Daoy (cell line): Measurements from ENCODE around the gene POLR1G. TPM values are rescaled to one million over a fixed set of nuclear protein-coding genes. Genes with fewer than 3 reads are reported as not detected.
"Not testable (repeated sequence)": the region's sequence is repeated elsewhere in the genome, so short reads cannot be mapped to it uniquely, and the experiment has no call there.

Experiments used
- DNase-seq: peaks from one replicate; pipeline ENCODE4 v3.0.0-alpha.2; 2015; ENCODE audit warnings: low read depth
- total RNA-seq: library from RNA; depleted of rRNA; stranded (reverse); fragments of >200 nt; shearing (Covaris generic); gene quantifications from 2 replicates; pipeline ENCODE4 v1.2.3, GENCODE V29; 2014

POLR1G gene
- total RNA-seq, 1 experiment from 2014 or later, result 24.7 TPM

DNA sequence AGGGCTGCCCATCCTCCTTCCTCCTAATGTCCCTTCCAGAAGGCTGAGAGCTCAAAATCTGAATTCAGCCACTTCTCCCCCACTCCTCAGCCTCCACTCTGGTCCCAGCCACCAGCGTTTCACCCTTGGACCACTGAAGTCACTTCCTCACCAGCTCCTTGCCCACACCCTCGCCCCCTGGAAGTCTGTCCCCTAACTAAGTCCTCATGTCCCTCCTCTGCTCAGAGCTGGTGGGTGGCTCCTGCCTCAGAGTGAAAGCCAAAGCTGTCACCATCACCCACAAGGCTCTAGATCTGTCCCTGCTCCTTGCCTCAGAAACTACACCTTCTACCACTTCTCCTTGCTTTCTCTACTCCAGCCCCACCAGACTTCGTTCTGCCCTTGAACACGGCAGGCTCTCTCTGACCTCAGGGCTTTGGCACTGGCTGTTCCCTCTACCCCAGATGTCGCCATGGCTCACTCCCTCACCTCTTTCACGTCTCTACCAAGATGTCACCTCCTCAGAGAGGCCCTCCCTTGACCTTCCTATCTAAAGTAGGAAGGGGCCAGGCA, 15.6 kb downstream of the POLR1G start:
- DNase-seq, result no peak

DNA sequence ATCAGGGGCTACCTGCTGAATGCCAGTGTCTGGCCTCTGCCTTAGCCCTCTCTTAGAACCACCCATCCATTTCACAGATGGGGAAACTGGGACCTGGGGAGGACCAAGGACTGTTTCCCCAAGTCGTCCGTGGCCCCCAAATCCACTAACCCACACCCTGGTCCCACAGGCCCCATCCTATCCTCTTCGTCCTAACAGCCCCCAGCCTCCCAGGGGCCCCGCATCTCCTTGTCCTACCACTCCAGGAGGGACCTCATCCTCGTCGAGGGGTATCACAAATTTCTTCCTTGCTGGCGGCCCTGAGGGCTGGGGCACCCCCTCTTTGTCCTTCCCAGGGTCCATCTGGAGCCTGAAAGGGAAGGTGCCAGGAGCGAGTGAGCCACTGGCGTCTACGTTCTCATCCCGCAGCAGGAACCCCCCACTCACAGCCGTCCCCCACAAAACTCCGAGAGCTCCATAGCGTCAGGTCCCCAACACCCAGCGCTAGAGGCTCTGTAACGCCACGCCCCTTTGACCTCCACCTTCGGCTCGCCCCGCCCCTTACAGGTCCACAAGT, 16.7 kb downstream of the POLR1G start:
- DNase-seq, result no peak

DNA sequence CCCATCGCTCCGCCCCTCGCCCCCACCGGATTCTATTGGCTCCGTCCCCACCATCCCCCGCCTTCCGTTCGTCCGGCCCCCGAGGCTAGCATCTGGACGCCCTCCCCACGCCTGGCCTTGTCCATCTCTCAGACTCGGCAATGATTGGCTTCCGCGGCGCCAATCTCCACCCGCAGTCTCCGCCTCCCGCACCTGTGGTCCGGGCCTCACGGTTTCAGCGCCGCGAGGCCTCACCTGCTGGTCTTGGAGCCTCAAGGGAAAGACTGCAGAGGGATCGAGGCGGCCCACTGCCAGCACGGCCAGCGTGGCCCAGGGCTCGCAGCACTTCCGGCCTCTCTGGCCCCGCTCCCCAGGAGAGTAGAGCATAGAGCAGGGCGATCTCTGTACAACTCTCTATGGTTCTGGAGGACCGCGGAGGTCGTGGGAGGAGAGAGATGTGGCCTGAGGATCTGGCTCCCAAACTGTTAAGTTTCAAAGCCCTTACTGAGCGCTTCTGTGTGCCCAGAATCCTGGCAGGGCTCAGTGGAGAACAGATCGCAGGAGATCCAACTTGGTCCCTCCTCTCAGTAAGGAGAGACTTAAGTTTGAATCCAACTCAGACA, 17.2 kb downstream of the POLR1G start, which contains the start of gene ERCC1:
Gene ERCC1, minus strand, starts transcription at position 329 of the 602 bp plus-strand sequence. CDS start 543 bp downstream, outside the sequence.
- peak; percentile 99 for DNase-seq

DNA sequence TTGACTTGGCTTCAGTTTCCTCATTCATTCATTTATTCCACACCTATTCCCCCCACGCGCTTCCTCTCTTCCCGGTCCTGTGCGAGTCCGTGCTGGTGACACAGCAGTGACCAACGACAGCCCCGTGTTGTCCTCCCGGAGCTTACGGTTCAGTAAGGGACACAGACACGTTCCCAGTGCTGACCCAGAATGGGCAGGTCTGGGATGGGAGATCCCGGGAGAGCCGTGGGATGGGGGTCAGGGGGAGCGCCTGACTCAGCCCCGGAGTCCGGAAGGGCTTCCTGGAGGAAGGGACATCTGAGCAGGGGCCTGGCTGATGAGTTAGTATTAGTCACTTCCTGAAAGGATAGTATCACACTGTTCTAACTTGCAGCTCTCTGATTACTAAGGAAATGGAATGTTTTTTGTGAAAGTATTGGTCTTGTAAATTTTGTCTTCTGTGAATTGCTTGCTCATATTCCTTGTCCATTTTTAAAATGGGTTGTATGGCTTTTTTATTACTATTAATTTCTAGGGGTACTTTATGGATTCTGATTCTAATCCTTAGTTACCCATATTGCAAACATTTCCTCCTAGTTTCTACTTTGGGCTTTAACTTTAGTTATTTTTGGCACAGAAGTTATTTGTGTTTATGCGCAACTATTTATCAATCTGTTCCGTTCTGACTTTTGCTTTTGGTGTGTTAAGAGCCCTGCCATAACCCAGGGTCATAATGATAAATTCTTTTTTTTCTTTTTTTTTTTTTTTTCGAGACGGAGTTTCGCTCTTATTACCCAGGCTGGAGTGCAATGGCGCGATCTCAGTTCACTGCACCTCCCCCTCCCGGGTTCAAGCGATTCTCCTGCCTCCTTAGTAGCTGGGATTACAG, 18.0 kb downstream of the POLR1G start:
- peak; percentile 98 for DNase-seq

GRCh38 chr19:45428384-45429231, 22.2 kb downstream of the POLR1G start:
- peak; percentile 53 for DNase-seq

DNA sequence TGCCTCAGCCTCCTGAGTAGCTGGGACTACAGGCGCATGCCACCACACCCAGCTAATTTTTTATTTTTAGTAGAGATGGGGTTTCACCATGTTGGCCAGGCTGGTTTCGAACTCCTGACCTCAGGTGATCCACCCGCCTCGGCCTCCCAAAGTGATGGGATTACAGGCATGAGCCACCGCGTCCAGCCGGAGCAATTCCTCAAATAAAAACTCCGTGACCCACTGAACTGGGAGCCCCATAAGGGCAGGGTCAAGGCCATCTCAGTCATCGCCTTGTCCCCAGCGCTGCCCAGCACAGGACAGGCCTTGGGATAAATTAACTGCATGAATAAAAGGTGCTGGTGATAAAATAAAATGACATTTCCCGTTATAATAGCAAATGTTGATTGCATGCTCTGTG, 23.5 kb downstream of the POLR1G start:
- not testable (repeated sequence) for DNase-seq

DNA sequence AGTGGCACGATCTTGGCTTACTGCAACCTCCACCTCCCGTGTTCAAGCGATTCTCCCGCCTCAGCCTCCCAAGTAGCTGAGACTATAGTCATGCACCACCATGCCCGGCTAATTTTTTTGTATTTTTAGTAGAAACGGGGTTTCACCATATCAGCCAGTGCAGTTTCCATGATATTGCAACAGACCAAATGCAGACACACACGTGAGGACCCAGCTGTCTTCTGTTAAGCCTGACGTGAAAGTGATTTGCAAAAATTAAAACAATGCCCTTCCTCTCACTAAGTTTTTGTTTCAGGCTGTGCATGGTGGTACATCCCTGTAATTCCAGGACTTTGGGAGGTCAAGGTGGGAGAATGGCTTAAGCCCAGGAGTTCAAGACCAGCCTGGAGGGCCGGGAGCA, 24.6 kb downstream of the POLR1G start:
- DNase-seq, result not testable (repeated sequence)

- DNase-seq, result not testable (repeated sequence)
These were observed 26.1 kb downstream of the POLR1G start for GRCh38 chr19:45432543-45432942.

- no peak for DNase-seq
These were observed 30.9 kb downstream of the POLR1G start for GRCh38 chr19:45437328-45437727.

DNA sequence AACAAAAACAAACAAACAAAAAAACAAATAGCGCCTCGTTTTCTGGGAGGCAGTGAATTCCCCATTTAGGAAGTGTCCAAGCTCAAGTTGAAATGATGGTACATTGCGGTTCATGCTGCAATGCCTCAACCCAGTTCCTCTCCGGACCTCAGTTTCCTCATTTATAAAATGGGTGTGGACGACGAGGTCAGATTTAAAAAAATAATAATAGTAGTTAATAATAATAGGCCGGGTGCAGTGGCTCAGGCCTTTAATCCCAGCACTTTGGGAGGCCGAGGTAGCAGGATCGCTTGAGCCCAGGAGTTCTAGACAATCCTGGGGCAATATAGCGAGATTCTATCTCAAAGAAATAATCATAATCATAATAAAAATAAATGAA, 32.7 kb downstream of the POLR1G start:
- no peak for DNase-seq

DNA sequence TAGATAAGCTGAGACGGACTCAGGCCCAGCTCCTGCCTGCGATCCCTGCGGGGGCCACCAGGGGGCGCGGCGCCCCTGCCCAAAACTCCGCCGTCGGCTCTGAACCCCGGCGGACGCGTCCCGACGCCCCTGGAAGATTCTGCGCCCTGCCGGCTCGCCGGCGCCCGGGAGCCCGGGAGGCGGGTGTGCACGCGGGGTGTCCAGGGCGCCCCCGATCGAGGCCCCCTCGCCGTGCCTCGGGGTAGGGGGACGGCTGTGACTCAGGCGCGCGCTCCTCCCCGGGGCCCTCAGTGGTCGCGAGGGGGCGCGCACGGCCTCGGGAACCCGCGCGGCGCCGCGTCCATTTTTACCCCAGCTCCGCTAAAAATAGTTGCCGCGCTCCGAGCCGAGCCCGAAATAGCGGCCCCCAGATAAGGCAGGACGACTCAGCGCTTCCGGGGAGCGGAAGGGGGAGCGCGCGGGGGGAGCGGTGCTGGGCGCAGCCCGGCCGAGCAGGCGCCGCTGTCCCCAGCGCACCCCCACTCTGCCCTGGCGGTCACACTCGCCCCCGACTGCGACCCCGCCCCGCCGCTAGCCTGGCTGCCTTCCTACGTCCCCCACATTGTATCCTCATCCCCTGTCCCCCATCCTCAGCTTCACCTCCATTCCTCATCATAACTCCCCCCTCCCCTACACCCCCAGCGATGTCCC, 33.3 kb downstream of the POLR1G start:
- DNase-seq, result peak; percentile 84

DNA sequence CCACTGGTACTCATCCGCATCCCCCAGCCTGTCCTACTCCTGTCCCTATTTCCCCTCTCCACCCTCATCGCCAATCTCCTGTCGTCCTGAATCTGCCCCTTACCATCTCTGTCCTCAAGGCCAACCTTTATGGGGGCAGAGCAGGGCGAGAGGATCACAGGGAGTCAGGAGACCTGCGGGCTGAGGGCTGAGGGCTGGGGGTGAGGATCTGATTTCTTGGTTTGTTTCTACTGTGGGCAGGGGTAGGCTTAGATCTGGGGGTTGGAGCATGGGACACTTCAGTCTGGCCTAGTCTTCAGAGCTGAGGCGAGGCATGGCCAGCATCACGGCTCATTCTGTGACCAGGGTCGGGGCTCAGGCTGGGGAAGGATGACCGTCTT, 33.8 kb downstream of the POLR1G start:
- no peak for DNase-seq

DNA sequence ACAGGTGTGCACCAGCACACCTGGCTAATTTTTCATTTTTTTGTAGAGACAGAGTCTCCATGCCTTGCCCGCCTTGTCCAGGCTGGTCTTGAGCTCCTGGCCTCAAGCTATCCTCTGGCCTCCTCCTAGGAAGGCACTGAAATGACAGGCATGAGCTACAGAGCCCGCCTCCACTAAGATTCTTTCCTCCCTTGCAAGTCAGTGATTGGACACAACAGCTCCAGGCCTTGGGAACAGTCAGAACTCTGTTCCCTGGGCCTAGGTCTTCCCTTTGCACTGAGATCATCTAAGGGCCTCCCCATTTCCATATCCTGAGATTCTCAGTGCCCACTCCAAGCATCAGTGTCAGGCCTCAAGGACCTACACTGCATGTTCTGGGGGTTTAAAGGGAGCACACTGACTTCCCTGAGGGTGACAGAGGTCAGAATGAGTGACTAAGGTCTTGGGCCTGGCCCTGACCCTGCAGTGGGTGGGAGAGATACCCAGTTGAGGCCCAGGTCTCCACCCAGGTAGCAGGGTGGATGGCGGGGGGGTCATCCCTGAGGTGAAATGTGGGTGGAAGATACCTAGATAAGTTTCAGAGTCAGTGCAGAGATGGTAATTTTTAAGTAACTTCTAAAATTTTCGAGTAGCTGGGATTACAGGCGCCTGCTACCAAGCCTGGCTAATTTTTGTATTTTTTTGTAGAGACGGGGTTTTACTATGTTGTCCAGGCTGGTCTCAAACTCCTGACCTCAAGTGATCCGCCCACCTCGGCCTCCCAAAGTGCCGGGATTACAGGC, 34.6 kb downstream of the POLR1G start:
- peak; percentile 42 for DNase-seq

DNA sequence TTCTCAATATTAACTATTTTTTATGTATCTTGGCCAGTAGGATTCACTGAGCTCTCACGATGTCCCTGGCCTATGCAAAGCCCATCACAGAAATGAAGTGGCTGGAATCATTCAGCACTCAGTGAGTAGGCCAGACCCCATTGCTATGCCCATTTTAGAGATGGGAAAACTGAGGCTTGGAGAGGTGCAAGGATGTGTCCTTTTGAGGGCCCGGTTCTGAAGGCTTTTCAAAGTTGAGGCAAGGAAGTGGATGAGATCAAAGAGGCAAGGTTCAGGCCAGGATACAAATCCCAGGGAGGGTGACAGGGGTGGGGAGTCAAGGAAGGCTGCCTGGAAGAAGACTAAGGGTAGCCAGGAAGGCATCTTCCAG, 35.9 kb downstream of the POLR1G start:
- no peak for DNase-seq

- DNase-seq, result peak; percentile 79
These were observed 36.5 kb downstream of the POLR1G start for GRCh38 chr19:45442778-45443461.

GRCh38 chr19:45443462-45444317, 37.2 kb downstream of the POLR1G start:
- DNase-seq, result peak; percentile 96

GRCh38 chr19:45444318-45445041, 38.0 kb downstream of the POLR1G start:
- DNase-seq, result peak; percentile 89

DNA sequence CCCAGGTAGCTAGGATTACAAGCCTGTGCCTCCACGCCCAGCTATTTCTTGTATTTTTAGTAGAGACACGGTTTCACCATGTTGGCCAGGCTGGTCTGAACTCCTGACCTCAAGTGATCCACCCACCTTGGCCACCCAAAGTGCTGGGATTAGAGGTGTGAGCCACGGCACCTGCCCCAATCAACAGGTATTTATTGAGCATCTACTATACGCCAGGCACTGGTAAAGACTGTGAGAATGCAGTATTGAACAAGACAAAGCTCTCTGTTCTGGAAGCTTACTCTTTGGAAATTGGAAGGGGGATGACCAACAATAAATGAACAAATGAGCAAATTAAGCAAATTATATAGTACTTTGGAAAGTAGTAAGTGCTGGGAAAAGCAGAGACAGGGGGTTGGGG, 38.7 kb downstream of the POLR1G start:
- no peak for DNase-seq
